Natural killer cell (primary cell): Measurements from ENCODE around the gene HOXD8. TPM values are rescaled to one million over a fixed set of nuclear protein-coding genes. Genes with fewer than 3 reads are reported as not detected.

Experiments used
- ATAC-seq, 3 donors: fragments of 150-1000 bp in 2 of 3; fragments of 200-7000 bp in 1 of 3; cut with Tn5 transposase; 1 replicate in 1 of 3; 2 replicates in 2 of 3; pipeline ENCODE4 v1.10.0; 2021; ENCODE audit warnings: mild to moderate bottlenecking in 2 of 3, moderate library complexity in 2 of 3
- DNase-seq, 2 donors: peaks; one replicate each; pipeline versions ENCODE4 v3.0.0 to v3.0.0-alpha.2; 2013 to 2021; ENCODE audit warnings: mixed read lengths in 1 of 2
- H3K27ac ChIP-seq: one replicate; pipeline ENCODE4 v1.5.1; 2013; ENCODE audit warnings: mild to moderate bottlenecking, low read length
- H3K27me3 ChIP-seq: one replicate; pipeline ENCODE4 v1.6.1; 2013; ENCODE audit warnings: low read length; ENCODE audit not compliant: control insufficient read depth, insufficient read depth
- H3K36me3 ChIP-seq: one replicate; pipeline ENCODE4 v1.6.1; 2013; ENCODE audit warnings: low read length; ENCODE audit not compliant: control insufficient read depth, insufficient read depth
- H3K4me1 ChIP-seq: one replicate; pipeline ENCODE4 v1.6.1; 2013; ENCODE audit warnings: low read length; ENCODE audit not compliant: control insufficient read depth, insufficient read depth
- H3K4me3 ChIP-seq: one replicate; pipeline ENCODE4 v1.5.1; 2013; ENCODE audit warnings: low read length
- H3K9me3 ChIP-seq: one replicate; pipeline ENCODE4 v1.6.1; 2013; ENCODE audit warnings: low read length; ENCODE audit not compliant: control insufficient read depth, insufficient read depth
- H3K27ac Mint-ChIP-seq, 2 donors: one replicate each; pipeline ENCODE4 v1.8.0; 2022; ENCODE audit warnings: mild to moderate bottlenecking in 2 of 2, mixed read lengths in 2 of 2, moderate library complexity in 1 of 2
- H3K27me3 Mint-ChIP-seq, 2 donors: one replicate each; pipeline ENCODE4 v1.8.0; 2022; ENCODE audit warnings: low read depth in 2 of 2, mixed read lengths in 2 of 2
- H3K36me3 Mint-ChIP-seq: one replicate; pipeline ENCODE4 v1.8.0; 2022; ENCODE audit warnings: mixed read lengths
- H3K4me1 Mint-ChIP-seq, 2 donors: one replicate each; pipeline ENCODE4 v1.8.0; 2022; ENCODE audit warnings: mixed read lengths in 2 of 2
- H3K4me3 Mint-ChIP-seq: one replicate; pipeline ENCODE4 v1.8.0; 2022; ENCODE audit warnings: mild to moderate bottlenecking, moderate library complexity, mixed read lengths
- H3K9me3 Mint-ChIP-seq, 2 donors: one replicate each; pipeline ENCODE4 v1.8.0; 2022; ENCODE audit warnings: mixed read lengths in 2 of 2
- CTCF ChIP-seq: fragments of 200-600 bp; IDR thresholded peaks from one replicate; pipeline ENCODE4 v1.8.0; 2022; ENCODE audit warnings: antibody characterized with exemption
- WGBS: methylation state at CpG from one replicate; pipeline ENCODE4 v1.1.7; 2013; ENCODE audit warnings: missing lambda C conversion rate; ENCODE audit not compliant: insufficient coverage; 5-methylcytosine and 5-hydroxymethylcytosine counted together
- intact Hi-C: fragments of 100-400 bp; cut with micrococcal nuclease; formaldehyde crosslinking; loops from one replicate; pipeline ENCODE4 v1.14.2; 2022
- total RNA-seq, 4 donors: library from RNA; stranded (reverse); fragments of 120-200 nt in 1 of 4; gene quantifications; one replicate each; pipeline versions ENCODE4 v1.2.3 to v1.2.4, GENCODE V29; 2013 to 2022

HOXD8 gene
- total RNA-seq, 3 donors from 2014 or later (not counting 1 experiment from before 2014, with no cell fraction given) = not detected

- Histone ChIP-seq H3K9me3 (peaks cover 70% of the 10 kb centered on the region), H3K36me3 (no peaks in the 10 kb centered on the region), H3K4me3 (no peak overlapping the region), H3K27ac (no peak overlapping the region), H3K4me1 (peaks cover 21% of the 10 kb centered on the region), H3K27me3 (peaks cover 91% of the 10 kb centered on the region)
- peaks cover 33% of the 10 kb centered on the region for H3K36me3 Mint-ChIP-seq
- H3K4me3 Mint-ChIP-seq = peak overlapping the region; percentile 63
- DNase-seq = no peak
- H3K27me3 Mint-ChIP-seq = peaks cover 73 to 78% of the 10 kb centered on the region in 2 donors
- WGBS = 8% methylated on average over 66 of the region's 66 CpGs
- no peak for ATAC-seq
- peaks cover 11 to 26% of the 10 kb centered on the region in 2 donors for H3K4me1 Mint-ChIP-seq
- H3K27ac Mint-ChIP-seq = peak overlapping the region; percentile 22 to 78
- H3K9me3 Mint-ChIP-seq = peaks cover 5 to 8% of the 10 kb centered on the region in 2 donors
- TF ChIP-seq CTCF = no peak
- intact Hi-C loops = loop anchor here (5.0 kb wide), 1 partner anchor 1751 kb away; the partner anchor contains the start of gene SP9
These were observed 46.4 kb upstream of the HOXD8 start for GRCh38 chr2:176082824-176083751.

GRCh38 chr2:176083796-176084261, 45.7 kb upstream of the HOXD8 start, which contains the start of gene EVX2:
EVX2 (minus strand) TSS chr2:176083962; CDS start chr2:176083776, 186 bp downstream.
- DNase-seq = no peak
- Histone ChIP-seq H3K27ac (no peak within 1 kb of the TSS), H3K4me1 (peaks cover 25% of the 10 kb centered on the region), H3K4me3 (no peak within 1 kb of the TSS), H3K27me3 (peaks cover 91% of the 10 kb centered on the region), H3K36me3 (no peaks in the 10 kb centered on the region), H3K9me3 (peaks cover 66% of the 10 kb centered on the region)
- peak within 1 kb of the TSS; percentile 63 for H3K4me3 Mint-ChIP-seq
- H3K9me3 Mint-ChIP-seq = peaks cover 5 to 8% of the 10 kb centered on the region in 2 donors
- H3K27ac Mint-ChIP-seq = peak within 1 kb of the TSS; percentile 22 to 78
- peaks cover 25% of the 10 kb centered on the region for H3K36me3 Mint-ChIP-seq
- H3K27me3 Mint-ChIP-seq = peaks cover 73 to 76% of the 10 kb centered on the region in 2 donors
- intact Hi-C loops = loop anchor here (5.0 kb wide), 1 partner anchor 1752 kb away; the partner anchor contains the start of gene SP9
- TF ChIP-seq CTCF = no peak
- peaks cover 16 to 25% of the 10 kb centered on the region in 2 donors for H3K4me1 Mint-ChIP-seq
- ATAC-seq = no peak
- 28% methylated on average over 27 of the region's 27 CpGs for WGBS

- TF ChIP-seq CTCF = no peak
- intact Hi-C loops = loop anchor here (5.0 kb wide), 2 partner anchors 38 to 1752 kb away; partner anchors contain the start of genes HOXD9 and SP9
These were observed 44.8 kb upstream of the HOXD8 start for GRCh38 chr2:176084611-176085119.

More at GRCh38 chr2:176084611-176085119, 44.8 kb upstream of the HOXD8 start:
- Mint-ChIP-seq H3K9me3 (peaks cover 3 to 5% of the 10 kb centered on the region in 2 donors), H3K27ac (peak overlapping the region in 1 of 2 donors; percentile 78), H3K27me3 (peaks cover 73 to 74% of the 10 kb centered on the region in 2 donors), H3K36me3 (peaks cover 17% of the 10 kb centered on the region), H3K4me3 (peak overlapping the region; percentile 13), H3K4me1 (peaks cover 9 to 16% of the 10 kb centered on the region in 2 donors)
- Histone ChIP-seq H3K36me3 (no peaks in the 10 kb centered on the region), H3K4me1 (peaks cover 17% of the 10 kb centered on the region), H3K27ac (no peak overlapping the region), H3K27me3 (peaks cover 91% of the 10 kb centered on the region), H3K4me3 (no peak overlapping the region), H3K9me3 (peaks cover 58% of the 10 kb centered on the region)
- no peak for DNase-seq
- 8% methylated on average over 24 of the region's 26 CpGs for WGBS
- ATAC-seq = no peak
